ENCODE data around the gene TSPAN9. TPM values are rescaled to one million over a fixed set of nuclear protein-coding genes. Genes with fewer than 3 reads are reported as not detected.

TSPAN9 gene
- total RNA-seq, 1 donor from 2014 or later, result 20.5 TPM

DNA sequence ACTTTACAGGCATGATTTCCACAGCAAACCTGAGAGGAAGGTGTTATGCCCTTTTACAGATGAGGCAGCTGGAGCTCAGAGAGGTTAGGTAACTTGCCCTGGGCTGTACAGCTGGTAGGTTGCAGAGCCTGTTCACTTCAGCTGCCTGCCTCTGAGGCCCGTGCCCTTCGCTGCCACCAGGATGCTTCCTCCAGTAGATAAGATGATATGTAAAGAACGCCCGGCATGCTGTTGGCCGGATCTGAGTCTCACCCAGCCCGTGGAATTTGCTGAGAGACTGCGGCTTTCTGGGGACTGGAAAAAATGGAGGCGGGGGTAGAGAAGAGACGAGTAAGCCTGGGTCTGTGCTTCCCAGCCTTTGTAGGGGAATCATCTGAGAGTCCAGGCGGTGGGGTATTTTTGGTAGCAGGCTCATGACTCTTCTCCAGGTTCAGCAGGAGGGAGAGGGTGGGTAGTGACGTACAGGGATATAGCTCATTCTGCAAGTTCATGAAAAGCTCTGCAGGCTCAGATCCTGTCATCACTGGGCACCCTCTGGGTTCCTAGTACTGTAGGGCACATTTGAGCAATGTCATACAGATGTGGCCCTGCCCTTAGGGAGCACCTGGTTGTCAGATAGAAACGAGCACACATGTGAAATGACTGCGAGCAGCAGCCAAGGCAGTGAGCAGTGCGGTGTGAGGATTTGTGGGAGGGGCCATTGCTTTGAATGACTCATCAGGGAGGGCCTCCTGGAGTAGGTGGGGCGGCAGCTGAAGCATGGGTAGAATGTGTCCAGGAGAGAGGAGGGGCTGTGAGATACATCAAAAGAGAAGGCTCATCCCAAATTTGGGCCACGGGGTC lies 159.4 kb downstream of the TSPAN9 start:
- TF ChIP-seq, protein P1, sequence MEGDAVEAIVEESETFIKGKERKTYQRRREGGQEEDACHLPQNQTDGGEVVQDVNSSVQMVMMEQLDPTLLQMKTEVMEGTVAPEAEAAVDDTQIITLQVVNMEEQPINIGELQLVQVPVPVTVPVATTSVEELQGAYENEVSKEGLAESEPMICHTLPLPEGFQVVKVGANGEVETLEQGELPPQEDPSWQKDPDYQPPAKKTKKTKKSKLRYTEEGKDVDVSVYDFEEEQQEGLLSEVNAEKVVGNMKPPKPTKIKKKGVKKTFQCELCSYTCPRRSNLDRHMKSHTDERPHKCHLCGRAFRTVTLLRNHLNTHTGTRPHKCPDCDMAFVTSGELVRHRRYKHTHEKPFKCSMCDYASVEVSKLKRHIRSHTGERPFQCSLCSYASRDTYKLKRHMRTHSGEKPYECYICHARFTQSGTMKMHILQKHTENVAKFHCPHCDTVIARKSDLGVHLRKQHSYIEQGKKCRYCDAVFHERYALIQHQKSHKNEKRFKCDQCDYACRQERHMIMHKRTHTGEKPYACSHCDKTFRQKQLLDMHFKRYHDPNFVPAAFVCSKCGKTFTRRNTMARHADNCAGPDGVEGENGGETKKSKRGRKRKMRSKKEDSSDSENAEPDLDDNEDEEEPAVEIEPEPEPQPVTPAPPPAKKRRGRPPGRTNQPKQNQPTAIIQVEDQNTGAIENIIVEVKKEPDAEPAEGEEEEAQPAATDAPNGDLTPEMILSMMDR (conservative IDR thresholded peaks at IDR 0.05; ENCODE audit: low read depth, low read length), result no peak
- no peak overlapping the region for H3K4me3 ChIP-seq (ENCODE audit: low read depth, low read length)
- no peak for DNase-seq (ENCODE audit: low read depth)

DNA sequence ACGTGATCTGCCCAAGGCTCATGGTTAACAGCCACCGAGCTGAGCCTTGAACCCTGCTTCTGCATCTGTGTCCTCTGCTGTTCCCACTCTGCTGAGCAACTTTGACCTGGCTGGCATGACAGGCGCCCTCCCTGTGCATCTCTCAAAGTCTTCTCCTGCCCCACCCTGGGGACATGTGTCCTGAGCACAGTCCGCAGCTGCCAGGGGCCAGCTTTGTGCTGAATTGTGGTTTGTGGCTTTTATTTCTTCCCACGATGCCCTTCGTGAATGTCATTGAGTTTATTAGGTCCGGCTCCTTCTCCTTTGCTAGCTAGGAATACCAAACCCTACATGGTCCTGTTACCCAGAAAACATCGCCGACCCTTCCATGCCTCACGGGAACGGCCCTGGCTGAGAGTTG lies 161.0 kb downstream of the TSPAN9 start:
- no peak overlapping the region for H3K4me3 ChIP-seq (ENCODE audit: low read depth, low read length)
- TF ChIP-seq, protein P1 (conservative IDR thresholded peaks at IDR 0.05; ENCODE audit: low read depth, low read length), result no peak
- DNase-seq (ENCODE audit: low read depth), result no peak

DNA sequence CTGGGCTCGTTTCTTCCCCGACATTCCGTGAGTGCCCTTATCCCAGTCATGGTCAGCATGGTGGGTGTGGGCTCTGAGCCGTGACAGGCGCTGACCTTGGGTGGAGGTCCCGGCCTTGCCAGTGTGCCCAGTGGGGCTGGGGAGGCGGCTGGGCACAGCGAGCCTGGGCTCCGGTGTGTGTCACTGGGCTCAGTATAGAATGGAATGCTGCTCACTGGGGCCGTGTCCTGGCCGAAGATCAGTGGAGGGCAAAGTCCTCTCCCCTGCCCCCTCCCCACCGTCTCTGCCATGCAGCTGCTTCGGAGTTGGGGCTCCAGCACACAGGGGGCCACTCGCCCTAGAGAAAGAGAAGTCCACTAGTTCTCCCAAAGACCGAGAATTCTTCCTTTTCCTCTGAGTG lies 164.4 kb downstream of the TSPAN9 start:
- no peak overlapping the region for H3K4me3 ChIP-seq (ENCODE audit: low read depth, low read length)
- TF ChIP-seq, protein P1 (conservative IDR thresholded peaks at IDR 0.05; ENCODE audit: low read depth, low read length), result no peak
- DNase-seq (ENCODE audit: low read depth), result no peak

GRCh38 chr12:3242199-3242863 lies 165.2 kb downstream of the TSPAN9 start:
- TF ChIP-seq, protein P1 (conservative IDR thresholded peaks at IDR 0.05; ENCODE audit: low read depth, low read length), result no peak
- no peak overlapping the region for H3K4me3 ChIP-seq (ENCODE audit: low read depth, low read length)
- no peak for DNase-seq (ENCODE audit: low read depth)

DNA sequence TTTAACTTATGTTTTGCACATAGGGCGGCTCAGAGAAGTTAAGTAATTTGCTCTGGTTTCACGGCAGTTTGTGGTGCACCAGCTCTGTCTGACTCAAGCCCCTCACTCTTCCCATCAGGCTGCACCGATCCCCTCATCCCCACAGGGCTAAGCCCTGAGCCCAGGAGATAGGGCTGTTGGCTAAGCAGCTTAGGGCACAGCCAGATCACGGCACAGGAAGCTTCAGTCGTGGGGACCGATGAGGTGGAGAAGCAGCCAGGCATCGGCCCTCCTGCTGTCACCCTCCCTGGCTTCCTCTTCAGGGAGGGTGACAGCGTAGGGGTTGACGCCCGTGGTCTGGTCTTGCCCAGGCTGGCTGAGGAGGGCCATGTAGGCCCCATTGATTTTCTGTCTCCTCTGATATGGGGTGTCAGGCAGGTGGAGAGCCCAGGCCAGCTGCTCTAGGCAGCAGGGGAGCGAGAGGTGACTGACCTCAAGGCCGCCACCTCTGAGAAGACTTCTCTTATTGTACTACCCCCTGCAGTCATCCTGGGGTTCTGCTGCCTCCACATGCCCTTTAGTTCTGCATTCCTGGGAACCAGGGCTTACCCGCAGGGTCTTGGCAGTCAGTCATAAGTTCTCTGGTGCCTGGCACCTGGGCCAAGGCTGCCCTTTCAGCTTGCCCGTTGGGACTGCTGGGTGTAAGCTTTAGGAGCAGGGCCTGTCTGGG lies 166.4 kb downstream of the TSPAN9 start:
- no peak for DNase-seq (ENCODE audit: low read depth)
- H3K4me3 ChIP-seq (ENCODE audit: low read depth, low read length), result no peak overlapping the region
- TF ChIP-seq, protein P1 (conservative IDR thresholded peaks at IDR 0.05; ENCODE audit: low read depth, low read length), result peak; percentile 18

- TF ChIP-seq, protein P1 (conservative IDR thresholded peaks at IDR 0.05; ENCODE audit: low read depth, low read length), result no peak
- no peak for DNase-seq (ENCODE audit: low read depth)
- no peak overlapping the region for H3K4me3 ChIP-seq (ENCODE audit: low read depth, low read length)
Observed at GRCh38 chr12:3244219-3244750, 167.1 kb downstream of the TSPAN9 start.
